Pancreas (tissue), 10 donors: ENCODE data around the gene CACNA2D2. TPM values are rescaled to one million over a fixed set of nuclear protein-coding genes. Genes with fewer than 3 reads are reported as not detected.
"Not testable (repeated sequence)": the region's sequence is repeated elsewhere in the genome, so short reads cannot be mapped to it uniquely, and the experiment has no call there.

Experiments used
- ATAC-seq, 4 donors: fragments of 200-7000 bp; cut with Tn5 transposase; one replicate each; pipeline versions ENCODE4 v1.8.0 to v1.9.1; 2020; ENCODE audit warnings: mild to moderate bottlenecking in 4 of 4, moderate library complexity in 4 of 4
- DNase-seq, 6 donors: peaks; one replicate each; pipeline ENCODE4 v3.0.0-alpha.2; 2020
- FAIRE-seq: peaks from 2 replicates; lab custom pipeline; 2012; peaks lifted over from hg19 to GRCh38; lab: Jason Lieb, UNC
- H3K27ac ChIP-seq, 4 donors: fragments of 200-600 bp; sonication (generic); 1 replicate in 3 of 4; 2 replicates in 1 of 4; pipeline versions ENCODE4 v1.5.0 to v1.8.0; 2020
- H3K27me3 ChIP-seq, 4 donors: fragments of 200-600 bp; one replicate each; pipeline ENCODE4 v1.8.0; 2021
- H3K36me3 ChIP-seq, 3 donors: fragments of 200-600 bp; sonication (generic) in 1 of 3; one replicate each; pipeline versions ENCODE4 v1.5.0 to v1.8.0; 2020 to 2021
- H3K4me1 ChIP-seq, 3 donors: fragments of 200-600 bp; one replicate each; pipeline ENCODE4 v1.8.0; 2021
- H3K4me3 ChIP-seq, 4 donors: fragments of 200-600 bp; sonication (generic) in 2 of 4; one replicate each; pipeline versions ENCODE4 v1.5.0 to v1.8.0; 2020 to 2021
- H3K9me3 ChIP-seq, 4 donors: fragments of 200-600 bp; one replicate each; pipeline ENCODE4 v1.8.0; 2021
- CTCF ChIP-seq, 4 donors: fragments of 200-600 bp; sonication (generic) in 3 of 4; IDR thresholded peaks; one replicate each; pipeline versions ENCODE4 v1.5.0 to v1.8.0; 2021; ENCODE audit warnings: antibody characterized with exemption in 4 of 4
- WGBS, 2 donors: extraction: QIAGEN DNeasy Blood & Tissue Kit; methylation state at CpG; one replicate each; pipeline ENCODE4 v1.1.7; 2013; 5-methylcytosine and 5-hydroxymethylcytosine counted together
- intact Hi-C, 3 donors: fragments of 100-400 bp; cut with DNase I; formaldehyde crosslinking; loops; one replicate each; pipeline versions ENCODE4 v1.11.1 to v1.14.2; 2022
- polyA plus RNA-seq, 2 donors: library from polyadenylated mRNA; stranded (reverse); fragments of 200-250 nt; gene quantifications; one replicate each; pipeline ENCODE4 v1.2.3, GENCODE V29; 2013
- total RNA-seq, 6 donors: library from RNA; stranded (reverse); fragmentation: NEBNext Ultra II Directional in 4 of 6; extraction: Animal tissue kit (Norgen Biotek cat#: 25700) in 4 of 6; gene quantifications; one replicate each; pipeline versions ENCODE4 v1.2.1 to v1.2.4, GENCODE V29; 2021 to 2023
- donor health status: healthy with polysubstance abuse.
- donor health status: DM: no; HTN: no; CAD: no; lungs with moderate emphysema.
- donor health status: DM: no; HTN: no; CAD: no.
- donor health status: control.
- donor health status: control.
- donor health status: Bipolar disorder and iron deficiency.
- donor health status: DM: yes; HTN: yes; CAD: no.
- donor health status: DM: no; HTN: no; CAD: no.
- donor health status: DM: no; HTN: no; CAD: no.
- donor health status: DM: yes; HTN: yes; CAD: no.

The CACNA2D2 gene
- total and polyA plus RNA-seq, 8 donors: 1.1 to 19.5 (median 3.3) TPM

- ATAC-seq (no peak), DNase-seq (no peak), FAIRE-seq (no peak)
- no peaks in the 10 kb centered on the region for H3K4me1 ChIP-seq
- H3K36me3 ChIP-seq: no peaks in the 10 kb centered on the region
- no peaks in the 10 kb centered on the region for H3K9me3 ChIP-seq
- no peak overlapping the region for H3K4me3 ChIP-seq
- WGBS, 2 donors: 89% methylated on average over 4 of the region's 4 CpGs
- no peak for TF ChIP-seq CTCF (IDR thresholded peaks at IDR 0.05)
- H3K27ac ChIP-seq: no peak overlapping the region
- no peaks in the 10 kb centered on the region for H3K27me3 ChIP-seq
- intact Hi-C loops: no loop called here
Observed at GRCh38 chr3:50517721-50518206, 14.3 kb upstream of the CACNA2D2 start.

GRCh38 chr3:50516440-50516871 is 13.0 kb upstream of the CACNA2D2 start:
- ATAC-seq: no peak
- no peak for TF ChIP-seq CTCF (IDR thresholded peaks at IDR 0.05)
- WGBS, 2 donors: 87 to 98% methylated on average over 4 of the region's 4 CpGs
- Histone ChIP-seq H3K27ac (no peak overlapping the region), H3K36me3 (no peaks in the 10 kb centered on the region), H3K4me3 (no peak overlapping the region), H3K9me3 (no peaks in the 10 kb centered on the region), H3K4me1 (no peaks in the 10 kb centered on the region), H3K27me3 (no peaks in the 10 kb centered on the region)
- intact Hi-C loops: no loop called here
- no peak for FAIRE-seq
- no peak for DNase-seq

- peak in 2 of 4 donors; percentile 9 to 24 for ATAC-seq
- no peaks in the 10 kb centered on the region for H3K36me3 ChIP-seq
- no peaks in the 10 kb centered on the region for H3K27me3 ChIP-seq
- 60 to 66% methylated on average over 22 of the region's 22 CpGs for WGBS, 2 donors
- TF ChIP-seq CTCF (IDR thresholded peaks at IDR 0.05): no peak
- H3K4me1 ChIP-seq: no peaks in the 10 kb centered on the region
- no peaks in the 10 kb centered on the region for H3K9me3 ChIP-seq
- no peak for DNase-seq
- no peak overlapping the region for H3K4me3 ChIP-seq
- intact Hi-C loops: no loop called here
- H3K27ac ChIP-seq: no peak overlapping the region
- FAIRE-seq: no peak
Observed at GRCh38 chr3:50515565-50516439, 12.4 kb upstream of the CACNA2D2 start.

GRCh38 chr3:50512908-50513307 is 9.5 kb upstream of the CACNA2D2 start:
- WGBS, 2 donors: 79 to 96% methylated on average over 8 of the region's 8 CpGs
- not testable (repeated sequence) for FAIRE-seq

GRCh38 chr3:50512131-50512530 is 8.7 kb upstream of the CACNA2D2 start:
- Histone ChIP-seq H3K27ac (no peak overlapping the region), H3K36me3 (no peaks in the 10 kb centered on the region), H3K4me3 (no peak overlapping the region), H3K4me1 (no peaks in the 10 kb centered on the region), H3K9me3 (no peaks in the 10 kb centered on the region), H3K27me3 (no peaks in the 10 kb centered on the region)
- WGBS, 2 donors: 85 to 92% methylated on average over 3 of the region's 3 CpGs
- no peak for FAIRE-seq
- intact Hi-C loops: no loop called here
- ATAC-seq: no peak
- TF ChIP-seq CTCF (IDR thresholded peaks at IDR 0.05): no peak
- DNase-seq: no peak

More at GRCh38 chr3:50512908-50513307, 9.5 kb upstream of the CACNA2D2 start:
- intact Hi-C loops, DNase-seq, ATAC-seq, H3K36me3 ChIP-seq, H3K9me3 ChIP-seq, H3K27me3 ChIP-seq, H3K27ac ChIP-seq, H3K4me1 ChIP-seq, H3K4me3 ChIP-seq: not testable (repeated sequence)
